ENCODE data around the gene ADGRL3.

The ADGRL3 gene

DNA sequence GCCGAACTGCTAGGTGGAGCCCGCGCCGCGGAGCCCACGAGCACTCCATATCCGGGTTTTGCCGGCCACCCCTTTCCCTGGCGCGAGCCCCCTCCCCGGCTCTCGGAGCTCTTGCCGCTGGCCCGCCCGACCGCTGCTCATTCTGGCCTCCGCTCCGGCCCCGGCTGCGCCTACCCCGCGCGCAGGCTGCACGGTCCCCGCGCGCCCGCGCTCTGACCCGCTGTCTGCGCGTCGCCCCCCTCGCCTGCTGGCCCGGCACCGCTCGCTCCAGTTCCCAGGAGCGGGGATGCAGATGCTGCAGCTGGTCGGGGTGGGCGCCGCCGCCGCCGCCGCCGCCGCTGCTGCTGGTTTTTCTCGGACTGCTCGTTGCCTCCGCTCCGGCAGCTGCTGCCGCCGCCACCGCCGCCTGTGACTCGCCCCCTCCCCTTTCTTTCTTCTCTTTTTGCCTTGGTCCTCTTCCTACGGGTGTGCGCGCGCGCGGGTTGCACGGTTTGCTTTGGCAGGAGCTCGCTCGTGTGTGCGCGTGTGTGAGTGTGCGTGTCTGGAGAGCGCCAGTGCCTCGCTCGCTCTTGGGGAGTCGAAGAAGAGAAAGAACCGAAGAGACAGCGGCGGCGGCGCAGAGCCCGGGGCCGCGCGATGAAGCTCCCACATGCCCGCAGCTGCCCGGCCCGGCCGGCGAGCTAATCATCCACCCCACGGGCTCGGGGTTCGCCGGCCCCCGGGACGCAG lies at the start of gene ADGRL3:
Gene ADGRL3, plus strand, starts transcription at position 140 of the 729 bp plus-strand sequence.
- DNase-seq (ENCODE audit: low read depth, low spot score) = no peak

DNA sequence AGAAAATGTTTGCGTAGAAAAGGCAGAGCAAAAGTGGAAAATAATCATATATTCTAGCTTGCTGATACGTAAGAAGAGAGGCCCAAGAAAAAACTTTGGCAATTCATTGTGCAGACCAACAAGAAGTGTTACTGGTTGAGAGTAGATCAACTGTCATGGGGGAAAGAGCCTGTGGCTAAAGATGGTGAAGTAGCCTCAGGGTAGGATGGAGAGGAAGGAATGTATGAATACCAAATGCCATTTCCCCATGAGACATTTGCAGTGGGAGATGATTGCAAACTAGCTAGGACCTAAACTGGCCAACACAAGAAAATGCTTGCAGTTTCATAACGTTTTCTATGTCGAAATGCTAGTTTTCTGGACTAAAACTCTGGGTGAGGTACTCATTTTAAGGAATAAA lies 47.7 kb upstream of the ADGRL3 start:
- no peak for DNase-seq (ENCODE audit: low read depth, low spot score)

DNA sequence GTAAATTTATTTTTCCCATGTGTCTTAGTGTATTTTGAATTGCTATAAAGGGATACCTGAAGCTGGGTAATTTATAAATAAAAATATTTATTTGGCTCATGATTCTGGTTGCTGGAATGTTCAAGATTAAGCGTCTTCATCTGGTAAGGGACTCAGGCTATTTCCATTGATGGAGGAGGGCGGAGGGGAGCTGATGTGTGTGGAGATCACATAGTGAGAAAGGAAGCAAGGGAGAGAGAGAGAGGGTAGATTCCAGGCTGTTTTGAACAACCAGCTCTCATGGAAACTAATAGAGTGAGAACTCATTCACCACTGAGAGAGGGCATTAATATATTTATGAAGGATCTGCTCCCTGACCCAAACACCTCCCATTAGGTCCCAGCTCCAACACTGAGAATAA lies 39.6 kb upstream of the ADGRL3 start:
- no peak for DNase-seq (ENCODE audit: low read depth, low spot score)

GRCh38 chr4:61162116-61162515 lies 38.0 kb upstream of the ADGRL3 start:
- DNase-seq (ENCODE audit: low read depth, low spot score) = no peak

- no peak for DNase-seq (ENCODE audit: low read depth, low spot score)
These were observed 26.3 kb upstream of the ADGRL3 start for GRCh38 chr4:61173799-61174198.

DNA sequence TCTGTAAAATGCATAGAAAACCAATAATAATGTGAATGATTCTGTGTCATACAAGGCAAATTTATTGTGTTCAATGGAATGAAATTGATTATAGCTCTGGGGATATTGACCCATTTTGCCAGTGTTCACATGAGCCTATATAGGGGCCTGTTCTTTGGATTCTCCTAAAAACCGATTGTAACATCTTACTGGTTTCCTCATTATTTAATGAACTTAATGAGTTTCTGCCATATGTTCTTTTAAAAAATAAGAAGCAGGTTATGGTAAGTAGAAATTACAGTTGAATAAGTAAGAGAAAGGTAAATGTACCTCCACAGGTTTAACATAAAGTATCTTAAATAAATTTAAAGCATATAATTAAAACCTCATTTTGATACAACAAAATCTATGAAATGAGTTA lies 24.6 kb upstream of the ADGRL3 start:
- no peak for DNase-seq (ENCODE audit: low read depth, low spot score)

- no peak for DNase-seq (ENCODE audit: low read depth, low spot score)
These were observed 22.8 kb upstream of the ADGRL3 start for GRCh38 chr4:61177367-61177766.

GRCh38 chr4:61180405-61180804 lies 19.7 kb upstream of the ADGRL3 start:
- DNase-seq (ENCODE audit: low read depth, low spot score) = no peak

- DNase-seq (ENCODE audit: low read depth, low spot score) = no peak
These were observed 17.2 kb upstream of the ADGRL3 start for GRCh38 chr4:61182915-61183314.

- no peak for DNase-seq (ENCODE audit: low read depth, low spot score)
These were observed 14.8 kb upstream of the ADGRL3 start for GRCh38 chr4:61185288-61185687.

DNA sequence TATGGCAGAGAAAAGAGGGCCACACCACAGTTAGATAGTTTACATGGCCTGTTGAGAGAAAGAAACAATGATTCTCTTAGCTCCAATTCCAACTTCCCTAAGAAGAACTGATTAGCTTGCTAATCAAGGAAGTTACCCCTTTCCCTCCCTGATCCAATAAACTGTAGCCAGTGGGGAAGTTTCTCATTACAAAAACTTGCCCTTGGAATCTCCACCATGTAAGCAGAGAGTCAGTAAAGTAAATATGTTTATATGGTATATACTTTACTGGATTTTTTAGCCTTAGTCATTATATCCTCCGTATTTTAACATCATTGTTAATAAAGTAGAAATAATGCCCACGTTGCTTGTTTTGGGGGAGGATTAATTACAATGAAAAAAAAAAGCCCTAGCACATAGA lies 7.7 kb upstream of the ADGRL3 start:
- DNase-seq (ENCODE audit: low read depth, low spot score) = no peak

DNA sequence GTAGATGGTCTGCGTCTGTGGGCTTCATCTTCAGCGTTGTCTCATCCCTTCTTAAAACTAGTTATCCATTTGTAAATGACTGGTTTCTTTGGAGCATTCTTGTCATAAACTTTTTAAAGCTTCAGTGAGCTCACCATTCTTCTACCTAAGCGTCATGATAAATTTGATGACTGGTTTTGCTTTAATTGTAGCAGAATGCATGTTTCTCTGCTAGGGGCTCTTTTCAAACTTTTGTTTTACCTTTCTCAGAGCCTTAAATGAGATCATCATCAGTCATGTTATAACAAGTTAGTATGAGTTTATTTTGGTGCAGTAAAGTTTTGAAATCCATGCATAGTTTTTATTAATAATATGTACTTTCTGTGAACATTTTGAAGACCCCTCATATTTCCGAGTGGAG lies 6.3 kb upstream of the ADGRL3 start:
- DNase-seq (ENCODE audit: low read depth, low spot score) = no peak

DNA sequence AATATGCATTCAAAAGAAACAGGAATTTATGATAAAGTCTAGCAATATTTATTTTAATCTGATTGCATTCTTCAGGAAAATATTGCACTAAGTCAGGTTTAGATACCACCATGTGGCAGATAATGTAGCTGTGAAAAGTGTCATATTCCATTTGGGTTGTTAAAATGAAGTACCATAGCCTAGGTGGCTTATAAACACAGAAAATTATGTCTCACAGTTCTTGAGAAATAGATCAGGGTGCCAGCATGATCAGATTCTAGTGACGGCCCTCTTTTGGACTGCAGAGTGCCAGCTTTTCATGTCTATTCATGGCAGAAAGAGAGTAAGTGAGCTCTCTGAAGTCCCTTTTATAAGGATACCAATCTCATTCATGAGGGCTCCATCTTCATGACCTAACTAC lies 5.6 kb upstream of the ADGRL3 start:
- no peak for DNase-seq (ENCODE audit: low read depth, low spot score)

- no peak for DNase-seq (ENCODE audit: low read depth, low spot score)
These were observed 5.0 kb upstream of the ADGRL3 start for GRCh38 chr4:61195101-61195500.

- no peak for DNase-seq (ENCODE audit: low read depth, low spot score)
These were observed 1.4 kb upstream of the ADGRL3 start for GRCh38 chr4:61198686-61199085.

DNA sequence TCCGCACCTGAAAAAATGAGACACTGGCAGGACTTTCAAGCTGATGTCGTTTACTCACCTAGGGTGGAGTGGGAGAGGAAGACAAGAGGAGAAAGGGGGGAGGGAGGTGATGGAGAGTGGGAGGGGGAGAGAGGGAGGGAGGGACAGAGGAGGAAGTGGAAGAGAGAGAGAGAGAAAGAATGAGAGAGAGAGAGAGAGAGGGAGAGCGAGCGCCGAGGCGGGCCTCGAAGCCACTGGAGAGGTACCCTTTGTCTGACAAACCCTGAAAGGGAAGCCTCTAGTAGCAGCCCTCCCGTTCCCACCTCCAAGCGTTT lies 296 bp upstream of the ADGRL3 start:
- no peak for DNase-seq (ENCODE audit: low read depth, low spot score)

DNA sequence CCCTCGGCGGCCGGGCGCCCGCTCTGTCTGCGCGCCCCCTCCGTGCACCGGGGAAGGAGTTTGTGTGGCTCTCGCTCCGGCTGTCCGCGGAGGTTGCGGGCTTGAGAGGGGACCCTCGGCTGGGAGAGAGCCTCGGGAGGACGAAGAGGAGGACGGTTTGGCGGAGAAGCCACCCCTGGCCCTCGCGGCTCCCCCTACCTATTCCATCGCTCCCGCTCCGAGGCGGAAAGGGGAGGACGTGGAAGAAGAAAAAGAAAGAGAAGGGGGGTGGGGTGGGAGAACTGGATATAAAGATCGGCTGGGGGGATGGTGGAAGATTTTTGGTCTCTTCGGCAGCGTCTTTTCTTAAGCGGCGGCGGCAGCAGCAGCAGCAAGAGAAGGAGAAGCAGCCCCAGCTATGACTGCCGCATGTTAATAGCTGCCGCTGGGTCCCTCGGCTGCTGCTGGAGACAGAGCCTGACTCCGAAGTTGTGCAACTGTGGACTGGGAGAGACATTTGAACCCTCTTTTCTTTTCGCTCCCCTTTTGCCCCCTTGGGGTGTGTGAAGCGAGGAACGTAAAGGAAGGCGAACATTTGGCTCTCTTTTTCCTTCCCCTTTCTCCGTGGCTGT lies 895 bp downstream of the ADGRL3 start:
- no peak for DNase-seq (ENCODE audit: low read depth, low spot score)

DNA sequence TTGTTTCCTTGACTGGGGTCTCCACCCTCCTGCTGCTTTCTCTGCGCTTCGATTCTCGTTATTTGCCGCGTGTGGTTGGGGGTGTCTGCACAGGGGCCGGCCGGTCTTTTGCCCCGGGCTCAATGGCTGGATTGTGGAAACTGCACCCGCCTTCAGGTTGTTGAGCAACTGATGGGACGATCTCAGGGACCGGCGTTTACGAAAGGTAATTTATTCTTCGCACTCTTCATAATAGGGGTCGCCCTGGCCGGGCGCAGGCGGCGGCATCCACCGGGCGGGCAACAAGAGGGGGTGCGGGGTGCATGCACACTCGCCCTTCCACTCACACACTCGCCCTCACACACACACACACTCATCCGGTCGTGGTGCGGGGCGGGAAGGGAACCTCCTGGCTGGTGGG lies 1.4 kb downstream of the ADGRL3 start:
- no peak for DNase-seq (ENCODE audit: low read depth, low spot score)

- DNase-seq (ENCODE audit: low read depth, low spot score) = no peak
These were observed 2.0 kb downstream of the ADGRL3 start for GRCh38 chr4:61201961-61202637.

GRCh38 chr4:61202638-61203435 lies 2.7 kb downstream of the ADGRL3 start:
- no peak for DNase-seq (ENCODE audit: low read depth, low spot score)

- DNase-seq (ENCODE audit: low read depth, low spot score) = no peak
These were observed 3.3 kb downstream of the ADGRL3 start for GRCh38 chr4:61203436-61203790.

DNA sequence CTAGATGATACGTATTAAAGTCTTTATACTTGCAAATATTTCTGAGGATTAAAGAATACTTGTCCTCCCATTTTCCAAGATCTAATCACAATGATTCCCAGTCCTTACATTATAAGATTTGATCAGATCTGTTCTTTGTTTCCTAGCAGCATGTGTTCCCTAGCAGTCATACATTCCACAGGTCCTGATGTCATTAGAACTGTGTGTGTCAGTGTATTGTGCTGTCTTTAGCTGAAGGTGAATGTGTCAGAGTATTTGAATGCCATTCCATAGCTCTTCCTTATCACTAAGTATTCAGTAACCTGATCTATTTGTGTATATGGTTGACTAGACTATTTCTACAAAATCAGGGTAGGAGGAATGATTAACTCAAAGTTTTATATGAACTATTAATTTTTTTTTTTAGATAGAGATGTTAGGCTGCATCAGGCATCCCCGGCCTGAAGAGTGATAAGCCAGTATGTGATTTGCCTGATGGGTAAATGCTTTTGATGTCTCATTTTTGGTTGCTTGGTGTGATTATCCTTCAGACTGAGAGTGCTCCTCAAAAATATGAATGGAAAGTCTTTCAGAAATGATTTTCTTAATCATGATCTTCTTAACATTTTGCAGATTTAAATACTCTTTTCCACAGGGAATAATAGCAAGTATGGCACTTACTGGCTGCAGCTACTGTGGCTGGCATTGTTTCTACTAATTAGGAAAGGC lies 4.4 kb downstream of the ADGRL3 start:
- DNase-seq (ENCODE audit: low read depth, low spot score) = no peak

Measured in activated CD4-positive, CD25-positive, alpha-beta regulatory T cell treated with anti-CD3 and anti-CD28 coated beads, Interleukin-2, amount 50 U/mL, for 16 hours (primary cell).